ENCODE results near the gene ERCC8. TPM values are rescaled to one million over a fixed set of nuclear protein-coding genes. Genes with fewer than 3 reads are reported as not detected.
"Not testable (repeated sequence)": the region's sequence is repeated elsewhere in the genome, so short reads cannot be mapped to it uniquely, and the experiment has no call there.

ERCC8 gene
- total RNA-seq: 31.8 TPM

- FAIRE-seq (no peak), DNase-seq (ENCODE audit: low spot score in 2 of 2) (peak; percentile 85 to 92)
Observed at GRCh38 chr5:60944904-60945812, at the start of gene ERCC8, which contains the start of gene NDUFAF2. ERCC8 (minus strand) TSS chr5:60945070; CDS start chr5:60945008, 62 bp downstream. NDUFAF2 (plus strand) TSS chr5:60945205; CDS start chr5:60945256, 51 bp downstream.

DNA sequence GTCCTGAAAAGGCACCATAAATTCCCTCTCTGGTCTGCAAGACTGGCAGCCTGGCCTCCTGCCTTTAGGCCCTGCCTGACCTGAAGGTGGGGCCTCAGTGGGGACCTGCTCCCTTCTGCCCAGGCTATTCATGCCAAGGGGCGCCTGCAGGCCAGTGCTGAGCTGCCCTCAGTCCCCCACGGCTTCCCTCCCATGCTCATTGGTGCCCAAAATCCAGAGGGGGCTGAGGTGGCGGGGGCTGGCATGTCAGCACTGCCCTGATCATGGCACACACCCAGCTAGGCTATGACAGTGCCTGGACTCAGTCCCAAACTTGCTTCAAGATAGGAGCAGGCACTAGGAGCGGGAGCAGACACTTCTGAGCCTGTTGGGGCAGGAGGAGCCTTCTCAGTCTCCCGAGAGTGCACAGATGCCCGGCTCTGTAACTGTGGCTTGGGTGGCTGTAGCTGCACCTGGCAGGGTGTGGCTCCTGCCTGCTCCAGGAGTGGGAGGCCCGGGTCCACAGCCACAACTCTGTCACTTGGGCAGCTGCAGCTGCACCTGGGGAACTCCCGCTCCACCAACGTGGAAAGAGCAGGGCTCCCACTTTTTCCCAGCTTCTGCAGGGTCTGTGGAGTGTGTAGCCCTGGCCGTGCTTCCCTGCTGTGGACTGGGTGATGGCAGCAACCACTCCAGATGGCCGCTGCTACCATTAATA, 49.2 kb upstream of the ERCC8 start:
- FAIRE-seq: no peak
- no peak for DNase-seq (ENCODE audit: low spot score in 2 of 2)

GRCh38 chr5:60993425-60993824, 48.6 kb upstream of the ERCC8 start:
- no peak for DNase-seq (ENCODE audit: low spot score in 2 of 2)
- no peak for FAIRE-seq

GRCh38 chr5:60992871-60993270, 48.0 kb upstream of the ERCC8 start:
- FAIRE-seq: no peak
- DNase-seq (ENCODE audit: low spot score in 2 of 2): no peak

- DNase-seq (ENCODE audit: low spot score in 2 of 2) (no peak), FAIRE-seq (no peak)
Observed at GRCh38 chr5:60989790-60990189, 44.9 kb upstream of the ERCC8 start.

DNA sequence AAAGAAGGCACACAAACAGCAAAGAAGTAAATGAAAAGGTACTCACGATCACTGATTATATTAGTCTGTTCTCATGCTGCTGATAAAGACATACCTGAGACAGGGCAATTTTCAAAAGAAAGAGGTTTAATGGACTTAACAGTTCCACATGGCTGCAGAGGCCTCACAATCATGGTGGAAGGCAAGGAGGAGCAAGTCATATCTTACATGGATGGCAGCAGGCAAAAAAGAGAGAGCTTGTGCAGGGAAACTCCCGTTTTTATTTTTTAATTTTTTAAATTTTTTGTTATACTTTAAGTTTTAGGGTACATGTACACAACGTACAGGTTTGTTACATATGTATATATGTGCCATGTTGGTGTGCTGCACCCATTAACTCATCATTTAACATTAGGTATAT, 37.3 kb upstream of the ERCC8 start:
- FAIRE-seq; DNase-seq (ENCODE audit: low spot score in 2 of 2): not testable (repeated sequence)

- no peak for DNase-seq (ENCODE audit: low spot score in 2 of 2)
- FAIRE-seq: no peak
Observed at GRCh38 chr5:60980511-60980910, 35.6 kb upstream of the ERCC8 start.

- no peak for FAIRE-seq
- no peak for DNase-seq (ENCODE audit: low spot score in 2 of 2)
Observed at GRCh38 chr5:60978968-60979367, 34.1 kb upstream of the ERCC8 start.

DNA sequence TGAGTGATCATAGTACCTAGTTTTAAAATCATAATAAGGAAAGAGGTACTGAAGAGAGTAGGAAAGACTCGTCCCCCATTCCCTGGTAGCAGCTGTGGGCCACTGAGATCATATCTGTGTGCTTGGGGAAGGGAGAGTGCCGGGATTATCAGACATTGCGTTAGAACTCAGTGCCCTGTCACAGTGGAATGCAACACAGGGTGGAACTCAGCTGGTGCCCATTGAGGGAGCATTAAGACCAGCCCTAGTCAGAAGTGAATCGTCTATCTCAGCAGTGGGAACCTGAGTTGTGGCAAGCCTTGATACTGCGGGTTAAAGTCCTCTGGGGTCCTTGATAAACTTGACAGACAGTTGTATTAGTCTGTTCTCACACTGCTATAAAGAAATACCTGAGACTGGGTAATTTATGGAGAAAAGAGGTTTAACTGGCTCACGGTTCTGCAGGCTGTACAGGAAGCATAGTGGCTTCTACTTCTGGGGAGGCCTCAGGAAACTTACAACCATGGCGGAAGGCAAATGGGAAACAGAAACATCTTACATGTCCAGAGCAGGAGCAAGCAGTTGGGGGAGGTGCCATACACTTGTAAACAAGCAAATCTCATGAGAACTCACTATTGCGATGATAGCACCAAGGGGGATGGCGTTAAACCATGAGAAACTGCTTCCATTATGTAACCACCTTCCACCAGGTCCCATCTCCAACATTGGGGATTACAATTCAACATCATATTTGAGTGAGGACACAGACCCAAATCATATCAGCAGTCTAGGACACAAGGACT, 33.3 kb upstream of the ERCC8 start:
- FAIRE-seq: no peak
- DNase-seq (ENCODE audit: low spot score in 2 of 2): no peak

- DNase-seq (ENCODE audit: low spot score in 2 of 2) (no peak), FAIRE-seq (no peak)
Observed at GRCh38 chr5:60972231-60972630, 27.4 kb upstream of the ERCC8 start.

DNA sequence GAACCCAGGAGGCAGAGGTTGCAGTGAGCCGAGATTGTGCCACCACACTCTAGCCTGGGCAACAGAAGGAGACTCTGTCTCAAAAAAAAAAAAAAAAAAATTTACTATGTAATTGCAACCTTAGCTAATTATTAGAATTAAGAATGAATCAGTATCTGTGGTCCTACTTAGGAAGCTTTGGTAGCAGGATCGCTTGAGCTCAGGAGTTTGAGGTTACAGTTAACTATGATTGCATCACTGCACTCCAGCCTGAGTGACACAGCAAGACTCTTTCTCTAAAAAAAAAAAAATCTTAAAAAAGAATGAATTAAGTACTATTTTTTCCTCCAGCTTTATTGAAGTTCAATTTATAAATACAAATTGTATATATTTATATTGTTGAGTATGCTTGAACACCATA, 16.8 kb upstream of the ERCC8 start:
- no peak for DNase-seq (ENCODE audit: low spot score in 2 of 2)
- no peak for FAIRE-seq

DNA sequence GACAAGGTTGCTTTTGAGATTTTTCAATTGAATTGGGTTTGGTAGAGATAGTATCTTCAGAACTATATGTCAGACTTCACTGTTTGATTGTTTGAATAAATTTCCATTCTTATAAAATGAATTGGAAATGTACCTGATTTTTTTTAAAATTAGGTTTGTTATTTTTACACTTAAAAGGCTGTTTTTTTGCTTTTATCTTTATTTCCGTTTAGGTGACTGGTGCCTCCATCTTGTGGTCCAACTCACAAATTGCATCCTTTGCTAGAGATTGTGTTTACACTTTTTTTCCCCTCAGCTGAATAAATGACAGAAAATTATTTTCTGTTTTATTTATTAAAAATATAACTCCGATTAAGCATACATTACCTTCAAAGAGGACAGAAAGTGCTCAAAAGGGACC, 15.7 kb upstream of the ERCC8 start:
- DNase-seq (ENCODE audit: low spot score in 2 of 2) (no peak), FAIRE-seq (peak; percentile 64)

DNA sequence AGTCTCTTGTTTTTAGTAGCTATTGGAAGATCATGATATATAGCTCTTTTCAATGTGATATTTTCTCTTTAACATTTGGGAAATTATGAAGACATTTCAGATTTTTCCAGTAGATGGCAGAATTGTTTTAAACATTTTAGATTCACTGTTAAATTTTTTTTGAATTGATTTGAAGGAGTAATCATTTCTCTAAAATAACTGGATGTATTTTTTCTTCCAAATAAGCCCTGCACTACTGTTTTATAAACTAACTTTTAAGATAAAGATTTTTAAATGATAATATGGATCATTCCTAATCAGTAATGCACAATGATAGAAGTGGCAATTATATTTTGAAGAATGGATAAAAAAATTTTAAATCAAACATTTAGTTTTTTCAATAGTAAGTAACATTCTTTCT, 14.3 kb upstream of the ERCC8 start:
- DNase-seq (ENCODE audit: low spot score in 2 of 2) (no peak), FAIRE-seq (peak; percentile 94)

DNA sequence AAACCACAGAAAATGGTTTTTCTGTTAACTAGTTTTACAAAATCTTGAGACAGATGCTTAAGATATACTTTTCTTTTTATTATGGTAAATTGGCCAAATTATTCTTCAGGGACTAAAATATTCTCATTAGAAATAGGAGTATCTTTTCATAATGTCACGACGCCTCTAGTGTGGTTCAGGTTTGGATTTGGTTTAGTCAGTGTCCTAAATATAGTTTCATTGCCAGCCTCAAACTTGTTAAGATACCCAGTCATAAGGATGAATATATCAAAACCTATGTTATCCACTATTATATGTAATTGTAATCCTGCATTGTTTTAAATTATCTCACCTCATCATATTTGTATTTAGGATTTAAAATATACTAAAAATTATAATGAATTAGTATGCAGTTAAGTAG, 13.8 kb upstream of the ERCC8 start:
- FAIRE-seq: no peak
- no peak for DNase-seq (ENCODE audit: low spot score in 2 of 2)

- FAIRE-seq (no peak), DNase-seq (ENCODE audit: low spot score in 2 of 2) (no peak)
Observed at GRCh38 chr5:60958088-60958487, 13.2 kb upstream of the ERCC8 start.

GRCh38 chr5:60955239-60955638, 10.4 kb upstream of the ERCC8 start:
- no peak for FAIRE-seq
- DNase-seq (ENCODE audit: low spot score in 2 of 2): no peak

DNA sequence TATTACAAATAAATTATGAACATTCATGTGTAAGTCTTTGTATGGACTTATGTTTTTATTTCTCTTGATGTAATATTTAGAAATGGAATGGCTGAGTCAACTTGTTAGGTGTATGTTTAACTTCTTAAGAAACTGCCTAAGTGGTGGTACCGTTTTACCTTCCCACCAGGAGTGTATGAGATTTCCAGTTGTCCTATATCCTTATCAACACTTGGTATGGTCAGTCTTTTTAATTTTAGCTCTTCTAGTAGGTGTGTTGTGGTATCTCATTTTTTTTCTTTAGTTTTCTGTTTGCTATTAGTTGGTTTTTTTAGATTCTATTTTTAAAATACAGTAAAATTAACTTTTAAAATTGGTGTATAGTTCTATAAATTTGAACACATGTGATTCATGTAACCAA, 3.9 kb upstream of the ERCC8 start:
- DNase-seq (ENCODE audit: low spot score in 2 of 2) (no peak), FAIRE-seq (no peak)

- DNase-seq (ENCODE audit: low spot score in 2 of 2): peak in 1 of 2 donors; percentile 11
- FAIRE-seq: no peak
Observed at GRCh38 chr5:60945813-60946187, 930 bp upstream of the ERCC8 start.

DNA sequence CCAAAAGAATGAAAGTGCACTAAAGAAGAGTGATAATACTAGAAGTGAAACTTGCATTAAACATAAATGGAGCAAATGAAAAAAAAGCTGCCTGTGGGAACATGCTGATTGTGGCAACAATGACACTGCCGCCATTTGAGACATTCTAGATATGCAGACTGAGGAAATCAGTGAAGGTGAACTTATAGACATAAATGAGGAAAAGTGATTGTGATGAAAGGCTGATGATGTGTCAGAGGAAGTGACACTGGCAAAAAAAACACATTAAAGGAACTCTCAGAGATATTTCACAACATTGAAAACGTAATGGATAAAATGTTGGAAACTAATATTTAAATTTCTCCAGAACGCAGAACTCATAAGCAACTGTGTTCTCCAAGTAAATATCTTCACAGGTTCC, 1.2 kb downstream of the ERCC8 start:
- no peak for FAIRE-seq
- no peak for DNase-seq (ENCODE audit: low spot score in 2 of 2)

DNA sequence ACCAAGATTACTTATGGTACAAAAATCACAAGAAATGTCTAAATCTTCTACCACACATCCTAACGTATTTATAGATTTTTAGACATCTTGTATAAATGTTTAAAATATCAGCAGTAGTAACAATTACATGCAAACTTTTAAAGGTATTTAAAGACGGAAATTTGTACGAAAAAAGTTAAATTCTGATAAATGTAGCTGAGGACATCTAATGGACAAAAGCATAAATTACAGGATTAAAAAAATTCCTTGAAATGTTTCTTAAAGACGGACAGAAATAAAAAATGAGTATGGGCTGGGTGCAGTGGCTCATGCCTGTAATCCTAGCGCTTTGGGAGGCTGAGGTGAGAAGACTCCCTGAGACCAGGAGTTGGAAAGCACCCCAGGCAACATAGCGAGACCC, 15.8 kb downstream of the ERCC8 start:
- FAIRE-seq: peak; percentile 91
- no peak for DNase-seq (ENCODE audit: low spot score in 2 of 2)

DNA sequence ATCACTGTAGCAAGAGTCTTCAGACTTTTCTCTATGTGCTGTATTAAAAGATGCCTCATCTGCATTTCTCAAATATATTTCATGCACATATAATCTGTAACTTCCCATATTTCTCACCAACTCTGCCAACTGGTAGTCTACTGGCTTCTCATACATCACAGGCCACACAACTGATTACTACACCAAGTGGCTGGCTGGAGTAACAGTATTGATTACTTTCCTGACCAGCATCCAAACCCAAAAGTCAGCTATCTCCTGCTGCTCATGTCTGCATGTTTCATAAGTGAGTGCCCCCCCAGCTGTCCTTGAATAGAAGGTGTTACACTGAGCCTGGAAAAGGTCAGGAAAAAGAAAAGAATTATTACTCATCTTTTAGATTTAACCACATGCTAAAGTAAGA, 17.4 kb downstream of the ERCC8 start:
- FAIRE-seq (no peak), DNase-seq (ENCODE audit: low spot score in 2 of 2) (no peak)
